HG03457 (cell line): ENCODE results near the gene LRRC3C.

Source experiments
- ATAC-seq: cut with Tn5 transposase; IDR thresholded peaks from one replicate; pipeline ENCODE4 v1.9.1; 2021; ENCODE audit warnings: moderate number of reproducible peaks; ENCODE audit not compliant: unreplicated experiment

The LRRC3C gene

GRCh38 chr17:39923836-39924690 lies 3.5 kb upstream of the LRRC3C start:
- ATAC-seq: no peak

- no peak for ATAC-seq
Observed at GRCh38 chr17:39924691-39925055, 2.9 kb upstream of the LRRC3C start.

GRCh38 chr17:39925282-39926134 lies 2.0 kb upstream of the LRRC3C start:
- no peak for ATAC-seq

GRCh38 chr17:39926135-39926587 lies 1.4 kb upstream of the LRRC3C start:
- ATAC-seq: no peak

- ATAC-seq: no peak
Observed at GRCh38 chr17:39926588-39927100, 888 bp upstream of the LRRC3C start.

- ATAC-seq: no peak
Observed at GRCh38 chr17:39927929-39928857, 661 bp downstream of the LRRC3C start.

GRCh38 chr17:39928858-39929645 lies 1.5 kb downstream of the LRRC3C start:
- ATAC-seq: no peak

GRCh38 chr17:39929646-39930407 lies 2.3 kb downstream of the LRRC3C start:
- ATAC-seq: no peak

GRCh38 chr17:39933912-39934311 lies 6.4 kb downstream of the LRRC3C start:
- no peak for ATAC-seq

- ATAC-seq: no peak
Observed at GRCh38 chr17:39934324-39934723, 6.8 kb downstream of the LRRC3C start.

GRCh38 chr17:39935909-39936308 lies 8.4 kb downstream of the LRRC3C start:
- no peak for ATAC-seq

GRCh38 chr17:39937447-39937846 lies 9.9 kb downstream of the LRRC3C start:
- no peak for ATAC-seq

- ATAC-seq: no peak
Observed at GRCh38 chr17:39938140-39938869, 10.8 kb downstream of the LRRC3C start.

GRCh38 chr17:39939106-39939505 lies 11.6 kb downstream of the LRRC3C start:
- no peak for ATAC-seq

GRCh38 chr17:39939588-39940419 lies 12.3 kb downstream of the LRRC3C start:
- ATAC-seq: peak; percentile 40

- no peak for ATAC-seq
Observed at GRCh38 chr17:39943702-39944392, 16.3 kb downstream of the LRRC3C start.

GRCh38 chr17:39944393-39944711 lies 16.8 kb downstream of the LRRC3C start:
- no peak for ATAC-seq
